Hematopoietic multipotent progenitor cell (in vitro differentiated cells): ENCODE measurements around the gene AP4M1. TPM values are rescaled to one million over a fixed set of nuclear protein-coding genes. Genes with fewer than 3 reads are reported as not detected.
"Not testable (repeated sequence)": the region's sequence is repeated elsewhere in the genome, so short reads cannot be mapped to it uniquely, and the experiment has no call there.

ENCODE experiments used
- DNase-seq, 3 donors: peaks; one replicate each; pipeline ENCODE4 v3.0.0-alpha.2; 2011 to 2015; ENCODE audit warnings: low read depth in 2 of 3, low spot score in 2 of 3
- total RNA-seq: library from RNA; depleted of rRNA; stranded (reverse); fragments of >200 nt; gene quantifications from one replicate; pipeline ENCODE4 v1.2.3, GENCODE V29; 2012

AP4M1 gene
- total RNA-seq, 1 donor: 24.8 TPM

DNA sequence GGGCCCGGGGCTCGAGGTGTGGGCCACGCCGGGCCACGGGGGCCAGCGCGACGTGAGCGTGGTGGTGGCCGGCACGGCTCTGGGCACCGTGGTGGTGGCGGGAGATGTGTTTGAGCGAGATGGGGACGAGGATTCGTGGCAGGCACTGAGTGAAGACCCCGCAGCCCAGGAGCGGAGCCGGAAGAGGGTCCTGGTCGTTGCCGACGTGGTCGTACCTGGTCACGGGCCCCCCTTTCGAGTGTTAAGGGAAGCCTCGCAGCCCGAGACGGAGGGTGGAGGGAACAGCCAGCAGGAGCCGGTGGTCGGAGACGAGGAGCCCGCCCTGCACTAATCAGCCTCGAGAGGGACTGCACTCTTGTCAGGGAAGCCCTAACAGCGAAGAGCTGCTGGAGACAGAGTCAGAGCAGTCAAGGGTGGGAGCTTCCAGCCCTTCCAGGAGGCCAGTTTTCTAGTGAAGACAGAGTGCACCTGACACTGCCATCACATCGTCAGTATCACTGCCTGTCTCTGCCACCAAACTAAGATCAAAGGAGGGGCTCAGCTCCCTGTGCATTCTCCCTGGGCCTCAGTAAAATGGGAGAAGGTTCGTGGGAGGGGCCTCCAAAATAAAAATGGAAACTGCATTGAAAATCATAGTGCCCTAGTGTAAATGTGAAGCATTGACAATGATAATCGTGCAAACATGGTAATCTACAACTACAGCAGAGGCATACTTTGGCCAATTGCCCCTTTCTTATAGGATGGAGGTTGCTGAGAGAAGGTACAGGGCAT, 26.6 kb downstream of the AP4M1 start:
- DNase-seq: peak in 1 of 3 donors; percentile 47

GRCh38 chr7:100128637-100128963, 27.2 kb downstream of the AP4M1 start:
- DNase-seq: no peak

DNA sequence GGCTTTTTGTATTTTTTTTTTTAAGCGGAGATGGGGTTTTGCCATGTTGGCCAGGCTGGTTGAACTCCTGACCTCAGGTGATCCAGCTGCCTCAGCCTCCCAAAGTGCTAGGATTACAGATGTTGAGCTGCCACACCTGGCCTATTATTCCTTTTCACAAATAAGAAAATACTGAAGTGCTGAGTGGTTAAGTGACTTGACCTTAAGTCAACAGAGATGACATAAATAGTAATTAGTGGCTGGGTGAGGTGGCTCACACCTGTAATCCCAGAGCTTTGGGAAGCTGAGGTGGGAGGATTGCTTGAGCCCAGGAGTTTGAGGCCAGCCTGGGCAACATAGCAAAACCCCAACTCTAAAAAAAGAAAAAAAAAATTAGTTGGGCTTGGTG, 28.8 kb downstream of the AP4M1 start:
- DNase-seq: not testable (repeated sequence)

DNA sequence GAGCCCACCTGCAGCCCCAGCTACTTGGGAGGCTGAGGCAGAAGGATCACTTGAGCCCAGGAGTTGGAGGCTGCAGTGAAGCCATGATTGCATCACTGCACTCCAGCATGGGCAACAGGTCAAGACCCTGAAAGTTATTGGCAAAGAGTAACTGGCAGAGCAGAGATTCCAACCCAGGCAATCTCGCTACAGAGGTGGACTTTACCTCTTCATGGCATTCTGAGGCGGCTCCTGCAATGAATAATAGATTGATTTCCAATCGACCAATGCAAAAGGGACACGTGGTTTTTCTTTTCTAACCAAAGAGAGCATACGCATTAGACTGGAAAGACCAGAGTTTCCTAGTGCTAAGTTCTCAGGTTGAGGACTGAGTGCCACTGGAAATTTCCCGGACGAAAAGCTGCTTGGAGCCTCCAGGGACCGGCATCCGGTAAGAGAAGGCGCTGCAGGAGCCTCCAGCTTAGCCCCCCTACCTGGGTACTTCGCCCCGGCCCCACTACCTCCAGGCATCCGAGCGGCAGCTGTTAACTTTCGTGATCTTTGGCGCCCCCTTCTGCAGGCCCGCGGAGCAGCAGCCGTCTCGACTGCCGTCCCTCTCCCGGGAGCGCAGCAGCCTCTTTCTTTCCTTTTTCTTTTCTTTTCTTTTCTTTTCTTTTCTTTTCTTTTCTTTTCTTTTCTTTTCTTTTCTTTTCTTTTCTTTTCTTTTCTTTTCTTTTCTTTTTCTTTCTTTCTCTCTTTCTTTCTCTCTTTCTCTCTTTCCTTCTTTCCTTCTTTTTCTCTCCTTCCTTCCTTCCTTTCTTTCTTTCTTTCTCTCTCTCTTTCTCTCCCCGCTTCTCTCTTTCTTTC, 29.4 kb downstream of the AP4M1 start:
- DNase-seq: peak; percentile 60 to 78 (median 66)

DNA sequence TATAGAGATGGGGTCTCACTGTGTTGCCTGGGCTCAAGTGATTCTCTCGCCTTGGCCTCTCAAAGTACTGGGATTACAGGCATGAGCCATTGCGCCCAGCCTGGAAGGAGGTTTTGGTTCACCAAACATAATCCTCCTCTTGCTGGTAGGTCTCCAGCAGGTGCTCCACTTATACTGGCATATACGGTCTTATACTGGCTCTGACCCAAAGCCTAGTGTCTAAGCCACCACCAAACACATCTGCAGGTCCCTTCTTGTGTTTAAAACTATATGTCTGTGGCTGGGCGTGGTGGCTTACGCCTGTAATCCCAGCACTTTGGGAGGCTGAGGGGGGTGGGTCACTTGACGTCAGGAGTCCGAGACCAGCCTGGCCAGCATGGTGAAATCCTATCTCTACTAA, 30.7 kb downstream of the AP4M1 start:
- DNase-seq: no peak

GRCh38 chr7:100132697-100133151, 31.3 kb downstream of the AP4M1 start:
- peak in 2 of 3 donors; percentile 64 to 71 for DNase-seq

DNA sequence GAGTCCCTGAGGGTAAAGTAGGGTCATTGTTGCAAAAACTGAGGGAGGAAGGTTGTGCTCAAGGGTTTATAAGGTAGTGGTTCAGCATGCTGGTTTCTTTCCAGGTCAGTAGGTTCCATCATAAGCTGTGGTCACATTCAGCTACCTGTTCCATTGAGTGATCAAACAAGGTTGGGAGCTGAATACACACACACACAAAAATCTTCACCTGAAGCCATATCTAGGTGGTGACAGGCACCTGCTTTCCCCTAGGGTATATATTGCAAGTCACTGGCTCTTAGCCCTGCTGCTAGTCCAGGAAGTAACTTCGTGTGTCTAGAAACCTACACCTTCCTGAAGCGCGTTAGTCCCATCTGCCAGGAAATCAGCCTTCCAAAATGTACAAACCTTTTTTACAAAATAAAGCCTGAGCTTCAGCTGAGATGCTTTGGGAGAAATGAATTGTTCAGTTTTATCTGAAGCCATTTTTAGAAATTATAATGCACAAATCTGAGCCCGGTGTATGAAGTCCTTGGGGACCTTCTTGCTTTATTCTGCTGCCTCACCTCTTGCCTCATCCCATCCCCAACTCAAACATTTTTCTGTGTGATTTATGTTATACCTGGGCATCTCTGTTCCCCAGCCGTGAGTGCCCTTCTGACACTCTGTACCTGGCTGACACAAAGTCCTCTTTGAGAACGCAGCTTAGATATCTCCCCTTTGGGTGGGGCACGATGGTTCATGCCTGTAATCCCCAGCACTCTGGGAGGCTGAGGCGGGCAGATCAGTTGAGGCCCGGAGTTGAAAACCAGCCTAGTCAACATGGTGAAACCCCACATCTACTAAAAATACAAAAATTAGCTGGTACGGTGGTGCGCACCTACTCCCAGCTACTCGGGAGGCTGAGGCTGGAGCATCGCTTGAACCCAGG, 36.7 kb downstream of the AP4M1 start:
- DNase-seq: no peak

DNA sequence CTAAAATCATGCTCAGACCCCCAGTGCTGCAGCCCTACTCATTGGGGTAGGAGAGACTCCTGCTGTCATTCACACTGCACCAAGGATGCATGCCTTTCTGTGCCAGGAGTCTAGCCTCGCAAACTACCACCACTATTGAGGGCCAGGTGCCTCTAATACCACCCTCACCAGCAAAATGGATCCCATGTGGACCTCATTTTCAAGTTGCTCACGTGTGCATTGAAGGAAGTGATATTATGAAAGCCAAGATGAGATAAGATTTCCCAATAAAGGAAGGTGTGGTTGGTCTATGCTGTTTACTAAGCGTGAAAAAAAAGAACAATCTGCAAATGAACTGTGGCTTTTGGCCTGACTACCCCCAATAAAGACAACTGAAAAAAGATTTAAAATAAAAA, 40.1 kb downstream of the AP4M1 start:
- no peak for DNase-seq

- DNase-seq: no peak
Observed at GRCh38 chr7:100142461-100142860, 41.0 kb downstream of the AP4M1 start.

DNA sequence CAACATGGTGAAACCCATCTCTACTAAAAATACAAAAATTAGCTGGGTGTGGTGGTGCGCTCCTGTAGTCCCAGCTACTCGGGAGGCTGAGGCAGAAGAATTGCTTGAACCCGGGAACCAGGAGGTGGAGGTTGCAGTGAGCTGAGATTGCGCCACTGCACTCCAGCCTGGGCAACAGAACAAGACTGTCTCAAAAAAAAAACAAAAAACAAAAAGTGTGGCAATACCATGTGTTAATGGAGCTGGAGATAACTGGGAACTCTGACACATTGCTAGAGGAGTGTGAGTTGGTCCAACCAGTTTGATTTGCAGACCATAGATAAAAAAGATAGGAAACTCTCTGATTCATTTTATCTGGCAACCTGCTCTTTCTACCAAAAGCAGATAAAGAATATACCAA, 44.9 kb downstream of the AP4M1 start:
- not testable (repeated sequence) for DNase-seq

- no peak for DNase-seq
Observed at GRCh38 chr7:100147278-100147677, 45.8 kb downstream of the AP4M1 start.

- no peak for DNase-seq
Observed at GRCh38 chr7:100148225-100148558, 46.7 kb downstream of the AP4M1 start.

DNA sequence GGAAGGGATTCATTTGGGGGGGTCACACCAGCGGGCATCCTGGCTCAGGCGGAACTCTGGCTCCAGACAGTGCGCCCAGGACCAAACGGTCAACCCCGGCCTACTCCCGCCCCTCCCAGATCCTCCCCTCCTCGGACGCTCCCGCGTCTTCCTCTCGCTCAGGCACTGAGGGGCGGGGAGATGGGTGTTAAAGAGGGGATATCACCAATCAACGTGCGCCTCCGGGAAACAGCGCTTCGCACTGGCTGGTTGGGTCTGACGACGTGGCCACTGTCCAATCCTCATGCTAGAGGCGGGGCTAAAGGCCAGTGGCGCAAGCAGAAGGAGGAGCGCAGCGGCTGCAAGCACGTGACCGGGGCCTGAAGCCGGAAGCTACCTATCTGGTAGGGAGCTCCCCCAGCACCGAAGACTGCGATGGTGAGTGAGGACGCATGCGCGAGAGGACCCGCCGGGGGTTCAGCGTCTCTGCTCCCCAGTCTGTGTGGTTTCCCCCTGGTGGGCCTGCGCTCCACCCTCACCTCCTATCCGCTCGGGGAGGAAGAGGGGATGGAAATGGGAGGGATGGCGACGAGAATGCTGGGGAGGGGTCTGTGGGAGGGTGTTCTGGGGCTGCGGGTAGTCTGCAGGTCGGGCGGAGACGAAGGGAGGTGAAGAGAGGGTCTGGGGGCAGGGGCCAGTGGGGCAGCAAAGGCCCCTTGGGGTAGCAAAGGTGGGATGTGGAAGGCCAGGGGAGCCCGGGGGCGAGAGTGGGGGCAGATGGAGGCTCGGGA, 47.3 kb downstream of the AP4M1 start, which contains the start of gene LAMTOR4:
Gene LAMTOR4 (plus strand): TSS at position 360 of the 770 bp plus-strand sequence. CDS start 55 bp downstream, at position 415.
- peak; percentile 87 to 98 (median 98) for DNase-seq

- DNase-seq: peak in 1 of 3 donors; percentile 37
Observed at GRCh38 chr7:100152404-100152803, 51.0 kb downstream of the AP4M1 start.

- no peak for DNase-seq
Observed at GRCh38 chr7:100152937-100153666, 51.7 kb downstream of the AP4M1 start.

DNA sequence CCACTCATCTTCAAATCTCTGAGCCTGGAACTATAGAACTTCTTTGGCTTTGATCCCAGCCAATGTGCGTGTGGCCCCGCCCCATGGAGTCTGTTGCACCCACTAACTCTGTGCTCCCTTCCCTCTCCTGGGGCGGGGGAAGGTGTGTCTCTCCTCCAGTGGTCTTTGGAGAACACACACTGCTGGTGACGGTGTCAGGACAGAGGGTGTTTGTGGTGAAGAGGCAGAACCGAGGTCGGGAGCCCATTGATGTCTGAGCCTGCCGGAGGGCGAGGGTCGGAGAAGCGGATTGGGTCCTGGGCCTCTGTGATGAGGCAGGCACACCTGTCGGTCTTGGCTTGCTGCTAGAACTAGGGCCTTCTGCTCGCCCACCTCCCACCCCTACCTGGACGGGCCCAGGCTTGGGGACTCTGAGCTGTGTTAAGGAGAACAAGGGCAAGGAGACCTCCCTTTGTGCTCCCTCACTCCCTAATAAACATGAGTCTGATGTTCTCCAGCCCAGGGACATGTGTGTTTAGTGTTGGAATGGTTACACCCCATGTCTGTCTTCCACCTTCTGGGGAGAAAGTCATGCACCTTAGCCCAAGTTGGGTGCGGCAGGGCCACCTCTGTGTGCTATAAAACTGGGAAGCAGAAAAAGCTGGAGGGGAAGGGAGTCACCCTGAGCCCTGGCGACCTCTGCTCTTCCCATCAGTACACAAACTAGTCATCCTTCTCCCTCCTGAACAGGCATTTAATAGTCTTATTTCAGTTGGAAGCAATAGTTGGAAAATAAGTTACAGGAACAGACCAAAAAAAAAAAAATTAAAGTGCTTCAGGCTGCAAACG, 52.5 kb downstream of the AP4M1 start:
- DNase-seq: no peak

- DNase-seq: no peak
Observed at GRCh38 chr7:100154651-100155491, 53.4 kb downstream of the AP4M1 start.
